WTC11 (cell line): Measurements from ENCODE around the gene ADAMTS2.

Source experiments
- ELF4 ChIP-seq: sonication (generic); formaldehyde crosslinking; IDR thresholded peaks from 2 replicates; pipeline ENCODE4 v1.8.1; 2022; ENCODE audit warnings: low read depth, mild to moderate bottlenecking, moderate library complexity, missing genetic modification reagents
- FOXK1 ChIP-seq: sonication (generic); formaldehyde crosslinking; IDR thresholded peaks from 2 replicates; pipeline ENCODE4 v1.8.0; 2022; ENCODE audit warnings: mild to moderate bottlenecking, moderate library complexity, missing genetic modification reagents
- IRF2 ChIP-seq: sonication (generic); formaldehyde crosslinking; IDR thresholded peaks from 2 replicates; pipeline ENCODE4 v1.8.0; 2022; ENCODE audit warnings: low read depth, missing genetic modification reagents, borderline replicate concordance
- SMAD4 ChIP-seq: sonication (generic); formaldehyde crosslinking; IDR thresholded peaks from 2 replicates; pipeline ENCODE4 v1.8.0; 2022; ENCODE audit warnings: mild to moderate bottlenecking, missing genetic modification reagents
- ZNF263 ChIP-seq: sonication (generic); formaldehyde crosslinking; IDR thresholded peaks from 2 replicates; pipeline ENCODE4 v1.8.1; 2022; ENCODE audit warnings: low read depth, mild to moderate bottlenecking, moderate library complexity, missing genetic modification reagents
- TF ChIP-seq, protein P1 (sequence below): fragments of 200-600 bp; IDR thresholded peaks from 2 replicates; pipeline ENCODE4 v1.8.0; 2022; ENCODE audit warnings: antibody characterized with exemption
- TF ChIP-seq, protein P2 (sequence below): sonication (generic); formaldehyde crosslinking; IDR thresholded peaks from 2 replicates; pipeline ENCODE4 v1.8.0; 2023; ENCODE audit warnings: missing genetic modification reagents
- TF ChIP-seq, protein P3 (sequence below): sonication (generic); formaldehyde crosslinking; IDR thresholded peaks from 2 replicates; pipeline ENCODE4 v1.8.0; 2022; ENCODE audit warnings: missing genetic modification reagents
- TF ChIP-seq, protein P4 (sequence below): sonication (generic); formaldehyde crosslinking; IDR thresholded peaks from 2 replicates; pipeline ENCODE4 v1.8.0; 2022; ENCODE audit warnings: mild to moderate bottlenecking, missing genetic modification reagents
- TF ChIP-seq, protein P5 (sequence below): fragments of 250-450 bp; sonication (Bioruptor Pico); IDR thresholded peaks from 2 replicates; pipeline ENCODE4 v1.9.0; 2021; ENCODE audit warnings: mild to moderate bottlenecking, borderline replicate concordance

DNA sequence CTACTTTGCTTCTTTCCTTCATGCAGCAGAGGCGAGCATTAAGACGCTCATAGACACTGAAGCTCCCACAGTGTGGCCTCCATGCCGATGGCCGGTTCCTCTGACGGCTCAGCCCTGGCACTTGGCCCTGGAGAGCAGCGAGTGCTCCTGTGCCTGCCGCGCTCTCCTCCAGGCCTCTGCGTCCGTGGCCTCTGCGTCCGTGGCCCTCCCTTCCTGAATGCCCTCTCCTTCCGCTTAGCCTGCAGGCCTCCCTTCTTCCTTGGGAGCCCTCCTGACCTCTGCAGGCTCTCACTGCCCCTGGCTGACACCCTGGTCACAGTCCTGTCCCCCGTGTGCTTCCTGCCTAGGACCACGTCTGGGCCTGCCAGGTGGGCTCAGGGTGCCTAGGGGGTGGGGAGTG, 192.3 kb downstream of the ADAMTS2 start:
- TF ChIP-seq, protein P1, sequence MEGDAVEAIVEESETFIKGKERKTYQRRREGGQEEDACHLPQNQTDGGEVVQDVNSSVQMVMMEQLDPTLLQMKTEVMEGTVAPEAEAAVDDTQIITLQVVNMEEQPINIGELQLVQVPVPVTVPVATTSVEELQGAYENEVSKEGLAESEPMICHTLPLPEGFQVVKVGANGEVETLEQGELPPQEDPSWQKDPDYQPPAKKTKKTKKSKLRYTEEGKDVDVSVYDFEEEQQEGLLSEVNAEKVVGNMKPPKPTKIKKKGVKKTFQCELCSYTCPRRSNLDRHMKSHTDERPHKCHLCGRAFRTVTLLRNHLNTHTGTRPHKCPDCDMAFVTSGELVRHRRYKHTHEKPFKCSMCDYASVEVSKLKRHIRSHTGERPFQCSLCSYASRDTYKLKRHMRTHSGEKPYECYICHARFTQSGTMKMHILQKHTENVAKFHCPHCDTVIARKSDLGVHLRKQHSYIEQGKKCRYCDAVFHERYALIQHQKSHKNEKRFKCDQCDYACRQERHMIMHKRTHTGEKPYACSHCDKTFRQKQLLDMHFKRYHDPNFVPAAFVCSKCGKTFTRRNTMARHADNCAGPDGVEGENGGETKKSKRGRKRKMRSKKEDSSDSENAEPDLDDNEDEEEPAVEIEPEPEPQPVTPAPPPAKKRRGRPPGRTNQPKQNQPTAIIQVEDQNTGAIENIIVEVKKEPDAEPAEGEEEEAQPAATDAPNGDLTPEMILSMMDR = no peak
- TF ChIP-seq, protein P2, sequence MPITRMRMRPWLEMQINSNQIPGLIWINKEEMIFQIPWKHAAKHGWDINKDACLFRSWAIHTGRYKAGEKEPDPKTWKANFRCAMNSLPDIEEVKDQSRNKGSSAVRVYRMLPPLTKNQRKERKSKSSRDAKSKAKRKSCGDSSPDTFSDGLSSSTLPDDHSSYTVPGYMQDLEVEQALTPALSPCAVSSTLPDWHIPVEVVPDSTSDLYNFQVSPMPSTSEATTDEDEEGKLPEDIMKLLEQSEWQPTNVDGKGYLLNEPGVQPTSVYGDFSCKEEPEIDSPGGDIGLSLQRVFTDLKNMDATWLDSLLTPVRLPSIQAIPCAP (CRISPR knock-in tag) = no peak
- TF ChIP-seq, protein P3, sequence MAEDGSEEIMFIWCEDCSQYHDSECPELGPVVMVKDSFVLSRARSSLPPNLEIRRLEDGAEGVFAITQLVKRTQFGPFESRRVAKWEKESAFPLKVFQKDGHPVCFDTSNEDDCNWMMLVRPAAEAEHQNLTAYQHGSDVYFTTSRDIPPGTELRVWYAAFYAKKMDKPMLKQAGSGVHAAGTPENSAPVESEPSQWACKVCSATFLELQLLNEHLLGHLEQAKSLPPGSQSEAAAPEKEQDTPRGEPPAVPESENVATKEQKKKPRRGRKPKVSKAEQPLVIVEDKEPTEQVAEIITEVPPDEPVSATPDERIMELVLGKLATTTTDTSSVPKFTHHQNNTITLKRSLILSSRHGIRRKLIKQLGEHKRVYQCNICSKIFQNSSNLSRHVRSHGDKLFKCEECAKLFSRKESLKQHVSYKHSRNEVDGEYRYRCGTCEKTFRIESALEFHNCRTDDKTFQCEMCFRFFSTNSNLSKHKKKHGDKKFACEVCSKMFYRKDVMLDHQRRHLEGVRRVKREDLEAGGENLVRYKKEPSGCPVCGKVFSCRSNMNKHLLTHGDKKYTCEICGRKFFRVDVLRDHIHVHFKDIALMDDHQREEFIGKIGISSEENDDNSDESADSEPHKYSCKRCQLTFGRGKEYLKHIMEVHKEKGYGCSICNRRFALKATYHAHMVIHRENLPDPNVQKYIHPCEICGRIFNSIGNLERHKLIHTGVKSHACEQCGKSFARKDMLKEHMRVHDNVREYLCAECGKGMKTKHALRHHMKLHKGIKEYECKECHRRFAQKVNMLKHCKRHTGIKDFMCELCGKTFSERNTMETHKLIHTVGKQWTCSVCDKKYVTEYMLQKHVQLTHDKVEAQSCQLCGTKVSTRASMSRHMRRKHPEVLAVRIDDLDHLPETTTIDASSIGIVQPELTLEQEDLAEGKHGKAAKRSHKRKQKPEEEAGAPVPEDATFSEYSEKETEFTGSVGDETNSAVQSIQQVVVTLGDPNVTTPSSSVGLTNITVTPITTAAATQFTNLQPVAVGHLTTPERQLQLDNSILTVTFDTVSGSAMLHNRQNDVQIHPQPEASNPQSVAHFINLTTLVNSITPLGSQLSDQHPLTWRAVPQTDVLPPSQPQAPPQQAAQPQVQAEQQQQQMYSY (CRISPR knock-in tag) = no peak
- no peak for TF ChIP-seq ZNF263 (CRISPR knock-in tag)
- TF ChIP-seq ELF4 = no peak
- TF ChIP-seq, protein P4, sequence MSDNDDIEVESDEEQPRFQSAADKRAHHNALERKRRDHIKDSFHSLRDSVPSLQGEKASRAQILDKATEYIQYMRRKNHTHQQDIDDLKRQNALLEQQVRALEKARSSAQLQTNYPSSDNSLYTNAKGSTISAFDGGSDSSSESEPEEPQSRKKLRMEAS (CRISPR knock-in tag) = no peak
- TF ChIP-seq, protein P5, sequence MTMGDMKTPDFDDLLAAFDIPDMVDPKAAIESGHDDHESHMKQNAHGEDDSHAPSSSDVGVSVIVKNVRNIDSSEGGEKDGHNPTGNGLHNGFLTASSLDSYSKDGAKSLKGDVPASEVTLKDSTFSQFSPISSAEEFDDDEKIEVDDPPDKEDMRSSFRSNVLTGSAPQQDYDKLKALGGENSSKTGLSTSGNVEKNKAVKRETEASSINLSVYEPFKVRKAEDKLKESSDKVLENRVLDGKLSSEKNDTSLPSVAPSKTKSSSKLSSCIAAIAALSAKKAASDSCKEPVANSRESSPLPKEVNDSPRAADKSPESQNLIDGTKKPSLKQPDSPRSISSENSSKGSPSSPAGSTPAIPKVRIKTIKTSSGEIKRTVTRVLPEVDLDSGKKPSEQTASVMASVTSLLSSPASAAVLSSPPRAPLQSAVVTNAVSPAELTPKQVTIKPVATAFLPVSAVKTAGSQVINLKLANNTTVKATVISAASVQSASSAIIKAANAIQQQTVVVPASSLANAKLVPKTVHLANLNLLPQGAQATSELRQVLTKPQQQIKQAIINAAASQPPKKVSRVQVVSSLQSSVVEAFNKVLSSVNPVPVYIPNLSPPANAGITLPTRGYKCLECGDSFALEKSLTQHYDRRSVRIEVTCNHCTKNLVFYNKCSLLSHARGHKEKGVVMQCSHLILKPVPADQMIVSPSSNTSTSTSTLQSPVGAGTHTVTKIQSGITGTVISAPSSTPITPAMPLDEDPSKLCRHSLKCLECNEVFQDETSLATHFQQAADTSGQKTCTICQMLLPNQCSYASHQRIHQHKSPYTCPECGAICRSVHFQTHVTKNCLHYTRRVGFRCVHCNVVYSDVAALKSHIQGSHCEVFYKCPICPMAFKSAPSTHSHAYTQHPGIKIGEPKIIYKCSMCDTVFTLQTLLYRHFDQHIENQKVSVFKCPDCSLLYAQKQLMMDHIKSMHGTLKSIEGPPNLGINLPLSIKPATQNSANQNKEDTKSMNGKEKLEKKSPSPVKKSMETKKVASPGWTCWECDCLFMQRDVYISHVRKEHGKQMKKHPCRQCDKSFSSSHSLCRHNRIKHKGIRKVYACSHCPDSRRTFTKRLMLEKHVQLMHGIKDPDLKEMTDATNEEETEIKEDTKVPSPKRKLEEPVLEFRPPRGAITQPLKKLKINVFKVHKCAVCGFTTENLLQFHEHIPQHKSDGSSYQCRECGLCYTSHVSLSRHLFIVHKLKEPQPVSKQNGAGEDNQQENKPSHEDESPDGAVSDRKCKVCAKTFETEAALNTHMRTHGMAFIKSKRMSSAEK = no peak
- TF ChIP-seq FOXK1 (CRISPR knock-in tag) = no peak
- no peak for TF ChIP-seq SMAD4 (CRISPR knock-in tag)
- TF ChIP-seq IRF2 (CRISPR knock-in tag) = no peak
